RWPE1 (cell line): ENCODE results near the gene KXD1.

Source experiments
- CTCF ChIA-PET: fragments of 350-600 bp; sonication (Branson Sonifier 250); formaldehyde crosslinking; extraction: SDS; loops from one replicate; lab custom pipeline; 2021; lab: Yijun Ruan, JAX
- POLR2A ChIA-PET: fragments of 400-600 bp; formaldehyde crosslinking; extraction: SDS; loops from one replicate; lab custom pipeline; 2020; ENCODE audit warnings: antibody characterized with exemption; ENCODE audit not compliant: low non-redundant PET; lab: Yijun Ruan, JAX
- DNase-seq: peaks from one replicate; pipeline ENCODE4 v3.0.0; 2012; ENCODE audit warnings: low spot score
- H3K27ac ChIP-seq: fragments of 450-650 bp; 2 replicates; pipeline ENCODE4 v1.5.1; 2017
- CTCF ChIP-seq: fragments of 450-650 bp; conservative IDR thresholded peaks from 2 replicates; pipeline ENCODE4 v1.5.1; 2017; ENCODE audit warnings: low read depth, mild to moderate bottlenecking

The KXD1 gene

GRCh38 chr19:18541258-18541991 lies 16.2 kb upstream of the KXD1 start:
- no peak for DNase-seq
- peak overlapping the region; percentile 86 for H3K27ac ChIP-seq
- ChIA-PET CTCF (no interaction called here), POLR2A (no interaction called here)
- no peak for TF ChIP-seq CTCF

- ChIA-PET CTCF (no interaction called here), POLR2A (no interaction called here)
- H3K27ac ChIP-seq = peak overlapping the region; percentile 86
- TF ChIP-seq CTCF = no peak
- peak; percentile 20 for DNase-seq
Measured at GRCh38 chr19:18541992-18542940, 15.4 kb upstream of the KXD1 start.

DNA sequence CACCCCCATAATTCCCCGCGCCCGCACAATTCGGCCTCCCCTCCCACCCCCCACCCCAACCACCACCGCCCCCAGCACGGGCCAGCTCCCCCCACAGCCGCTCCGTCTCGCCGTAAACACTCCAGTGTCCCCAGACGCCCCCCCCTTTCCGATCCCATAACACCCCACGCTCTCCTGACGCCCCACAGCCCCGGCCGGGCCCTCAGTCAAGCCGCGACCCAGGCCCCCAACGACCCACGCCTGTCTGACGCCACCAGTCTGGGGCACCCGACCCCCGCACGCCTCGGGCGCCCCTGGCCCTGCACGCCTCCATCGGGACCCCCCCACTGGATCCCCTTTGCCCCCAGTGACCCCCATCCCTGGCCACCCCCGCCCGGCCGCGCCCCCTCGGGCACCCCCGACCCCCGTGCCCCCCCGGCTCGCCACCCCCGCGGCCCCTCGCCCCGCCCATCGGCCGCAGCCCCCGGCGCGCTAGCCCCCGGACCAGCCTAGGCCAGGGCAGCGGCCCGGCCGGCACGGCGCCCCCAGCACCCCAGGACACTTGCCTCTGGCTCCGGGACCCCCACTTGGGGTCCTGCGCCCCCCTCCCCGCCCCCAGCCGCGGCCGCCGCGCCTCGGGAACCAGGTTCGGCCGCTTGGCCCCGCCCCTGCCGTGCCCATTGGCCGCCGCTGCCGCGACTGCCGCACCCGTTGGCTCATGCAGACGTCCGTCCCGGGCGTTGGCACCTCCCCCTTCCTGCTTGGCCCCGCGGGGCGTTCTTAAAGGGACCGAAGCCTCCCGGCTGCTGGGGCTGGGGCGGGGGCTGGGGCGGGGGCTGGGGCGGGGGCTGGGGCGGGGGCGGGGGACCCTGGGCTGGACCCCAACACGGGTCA lies 14.5 kb upstream of the KXD1 start, which contains the start of gene FKBP8:
FKBP8 (minus strand) TSS at position 633 of the 873 bp plus-strand sequence. CDS start 1,603 bp downstream, outside the sequence.
- CTCF ChIA-PET = interaction anchor here (0.6 to 1.0 kb wide), 3 partner anchors 11 to 92 kb away, joined by 3 to 5 read pairs (median 4); partner anchors contain the start of gene REX1BD
- no peak for TF ChIP-seq CTCF
- peak within 1 kb of the TSS; percentile 86 for H3K27ac ChIP-seq
- POLR2A ChIA-PET = interaction anchor here (1.6 kb wide), 1 partner anchor 46 kb away, joined by 6 read pairs; no protein-coding TSS in a partner anchor
- peak; percentile 98 for DNase-seq

GRCh38 chr19:18543814-18544475 lies 13.7 kb upstream of the KXD1 start:
- POLR2A ChIA-PET = interaction anchor here (0.5 to 1.6 kb wide), 3 partner anchors 13 to 45 kb away, joined by 3 to 6 read pairs (median 4); no protein-coding TSS in a partner anchor
- H3K27ac ChIP-seq = peak overlapping the region; percentile 86
- TF ChIP-seq CTCF = no peak
- peak; percentile 73 for DNase-seq
- CTCF ChIA-PET = interaction anchor here (0.6 to 1.2 kb wide), 6 partner anchors 10 to 93 kb away, joined by 3 to 5 read pairs (median 4); partner anchors contain the start of gene REX1BD

DNA sequence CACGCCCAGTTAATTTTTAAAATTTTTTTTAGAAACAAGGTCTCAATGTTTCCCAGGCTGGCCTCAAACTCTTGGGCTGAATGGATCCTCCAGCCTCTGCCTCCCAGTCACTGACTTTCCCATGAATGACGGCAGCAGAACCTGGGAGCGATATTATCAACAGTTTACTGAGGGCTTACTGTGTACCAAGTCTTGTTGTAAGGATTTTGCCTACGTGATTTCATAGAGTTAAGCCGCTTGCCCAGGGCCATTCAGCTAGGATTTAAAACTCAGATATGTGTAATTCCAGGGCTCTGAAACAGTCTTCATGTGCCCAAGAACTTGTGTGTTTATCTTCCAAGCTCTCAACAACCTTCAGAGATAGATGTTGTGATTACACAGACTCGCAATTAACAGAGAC lies 6.0 kb upstream of the KXD1 start:
- DNase-seq = no peak
- no peak overlapping the region for H3K27ac ChIP-seq
- POLR2A ChIA-PET = interaction anchor here (0.6 kb wide), 1 partner anchor 632 kb away, joined by 3 read pairs; no protein-coding TSS in a partner anchor
- CTCF ChIA-PET = interaction anchor here (0.6 to 1.6 kb wide), 2 partner anchors 11 to 100 kb away, joined by 3 read pairs; no protein-coding TSS in a partner anchor
- TF ChIP-seq CTCF = no peak
